OCI-LY3 (cell line): Measurements from ENCODE around the gene LIPC.

Source experiments
- EZH2phosphoT487 ChIP-seq: fragments of 200-600 bp; shearing (Covaris generic); IDR thresholded peaks from 2 replicates; pipeline ENCODE4 v1.6.1; 2018; ENCODE audit warnings: antibody characterized with exemption, mixed run types, low read depth
- TF ChIP-seq, protein P1 (sequence below): fragments of 200-600, 300-600 bp; sonication (generic); IDR thresholded peaks from 2 replicates; pipeline ENCODE4 v1.5.1; 2014; ENCODE audit warnings: antibody characterized with exemption, low read length, low read depth

- TF ChIP-seq, protein P1, sequence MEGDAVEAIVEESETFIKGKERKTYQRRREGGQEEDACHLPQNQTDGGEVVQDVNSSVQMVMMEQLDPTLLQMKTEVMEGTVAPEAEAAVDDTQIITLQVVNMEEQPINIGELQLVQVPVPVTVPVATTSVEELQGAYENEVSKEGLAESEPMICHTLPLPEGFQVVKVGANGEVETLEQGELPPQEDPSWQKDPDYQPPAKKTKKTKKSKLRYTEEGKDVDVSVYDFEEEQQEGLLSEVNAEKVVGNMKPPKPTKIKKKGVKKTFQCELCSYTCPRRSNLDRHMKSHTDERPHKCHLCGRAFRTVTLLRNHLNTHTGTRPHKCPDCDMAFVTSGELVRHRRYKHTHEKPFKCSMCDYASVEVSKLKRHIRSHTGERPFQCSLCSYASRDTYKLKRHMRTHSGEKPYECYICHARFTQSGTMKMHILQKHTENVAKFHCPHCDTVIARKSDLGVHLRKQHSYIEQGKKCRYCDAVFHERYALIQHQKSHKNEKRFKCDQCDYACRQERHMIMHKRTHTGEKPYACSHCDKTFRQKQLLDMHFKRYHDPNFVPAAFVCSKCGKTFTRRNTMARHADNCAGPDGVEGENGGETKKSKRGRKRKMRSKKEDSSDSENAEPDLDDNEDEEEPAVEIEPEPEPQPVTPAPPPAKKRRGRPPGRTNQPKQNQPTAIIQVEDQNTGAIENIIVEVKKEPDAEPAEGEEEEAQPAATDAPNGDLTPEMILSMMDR: no peak
- no peak for TF ChIP-seq EZH2phosphoT487
Measured at GRCh38 chr15:58413253-58413652, 18.5 kb upstream of the LIPC start.
